HG03575 (cell line): ENCODE measurements around the gene CHRNG.
"Not testable (repeated sequence)": the region's sequence is repeated elsewhere in the genome, so short reads cannot be mapped to it uniquely, and the experiment has no call there.

Experiments
- ATAC-seq: cut with Tn5 transposase; IDR thresholded peaks from one replicate; pipeline ENCODE4 v1.9.1; 2021; ENCODE audit not compliant: unreplicated experiment, insufficient number of reproducible peaks, low FRiP score; ENCODE audit errors: extremely low read depth

The CHRNG gene

DNA sequence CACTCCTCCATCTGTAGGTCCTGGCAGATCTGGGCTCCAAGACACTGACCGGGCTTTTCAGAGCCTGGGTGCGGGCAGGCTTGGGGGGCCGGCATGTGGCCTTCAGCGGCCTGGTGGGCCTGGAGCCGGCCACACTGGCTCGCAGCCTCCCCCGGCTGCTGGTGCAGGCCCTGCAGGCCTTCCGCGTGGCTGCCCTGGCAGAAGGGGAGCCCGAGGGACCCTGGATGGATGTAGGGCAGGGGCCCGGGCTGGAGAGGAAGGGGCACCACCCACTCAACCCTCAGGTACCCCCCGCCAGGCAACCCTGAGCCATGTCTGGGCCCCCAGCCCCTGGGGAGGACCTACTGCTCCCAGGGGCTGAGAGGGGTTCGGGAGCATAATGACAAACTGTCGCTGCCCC is 14.3 kb upstream of the CHRNG start:
- ATAC-seq = no peak

DNA sequence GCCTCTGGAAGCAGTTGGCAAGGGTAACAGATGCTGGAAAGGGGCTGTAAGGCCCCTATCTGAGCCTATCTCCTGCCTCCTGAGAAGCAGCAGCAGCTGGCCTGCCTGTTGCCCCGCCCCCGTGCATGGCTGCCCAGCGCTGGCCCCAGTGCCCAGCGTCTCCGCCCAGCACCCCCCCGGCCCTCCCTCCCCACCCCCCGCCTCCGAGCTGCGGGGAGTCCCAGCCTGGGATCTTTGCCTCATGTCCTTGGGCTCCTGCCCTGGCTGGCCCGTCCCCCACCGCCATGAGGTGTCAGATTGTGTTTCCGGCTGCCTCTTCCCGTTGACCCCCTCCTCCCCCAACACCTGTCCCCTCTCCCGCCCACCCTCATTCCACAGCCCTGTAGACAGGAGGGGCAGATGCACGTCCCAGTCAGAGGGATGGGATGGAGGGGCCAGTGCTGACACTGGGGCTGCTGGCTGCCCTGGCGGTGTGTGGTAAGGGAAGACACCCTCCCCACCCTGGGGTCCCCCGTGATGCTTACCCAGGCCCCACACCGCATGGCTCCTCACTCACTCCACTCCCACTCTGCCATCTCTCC is 13.6 kb upstream of the CHRNG start, which contains the start of gene CHRND:
Gene CHRND (plus strand): TSS at position 370 of the 581 bp plus-strand sequence. CDS start 56 bp downstream, at position 426.
- ATAC-seq = no peak

DNA sequence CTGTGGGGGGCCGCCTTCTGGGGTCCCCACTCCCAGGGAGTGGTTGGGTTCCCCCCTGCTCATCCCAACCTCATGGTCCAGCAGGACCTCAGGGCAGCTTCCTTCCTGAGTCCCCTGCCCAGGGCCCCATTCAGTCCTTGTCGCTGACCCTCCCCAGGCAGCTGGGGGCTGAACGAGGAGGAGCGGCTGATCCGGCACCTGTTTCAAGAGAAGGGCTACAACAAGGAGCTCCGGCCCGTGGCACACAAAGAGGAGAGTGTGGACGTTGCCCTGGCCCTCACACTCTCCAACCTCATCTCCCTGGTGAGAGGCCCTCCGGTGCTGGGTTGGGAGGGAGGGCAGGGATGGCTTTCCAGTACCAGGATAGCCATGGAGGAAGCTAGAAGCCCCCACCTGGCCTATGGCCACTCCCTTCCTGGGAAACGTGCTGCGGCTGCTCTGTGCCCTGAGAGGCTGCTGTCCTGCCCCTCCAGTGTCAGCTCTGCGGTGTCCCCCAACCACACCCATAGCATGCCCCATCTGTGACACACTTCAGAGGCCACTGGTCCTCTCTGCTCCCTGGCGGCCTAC is 13.0 kb upstream of the CHRNG start:
- no peak for ATAC-seq

DNA sequence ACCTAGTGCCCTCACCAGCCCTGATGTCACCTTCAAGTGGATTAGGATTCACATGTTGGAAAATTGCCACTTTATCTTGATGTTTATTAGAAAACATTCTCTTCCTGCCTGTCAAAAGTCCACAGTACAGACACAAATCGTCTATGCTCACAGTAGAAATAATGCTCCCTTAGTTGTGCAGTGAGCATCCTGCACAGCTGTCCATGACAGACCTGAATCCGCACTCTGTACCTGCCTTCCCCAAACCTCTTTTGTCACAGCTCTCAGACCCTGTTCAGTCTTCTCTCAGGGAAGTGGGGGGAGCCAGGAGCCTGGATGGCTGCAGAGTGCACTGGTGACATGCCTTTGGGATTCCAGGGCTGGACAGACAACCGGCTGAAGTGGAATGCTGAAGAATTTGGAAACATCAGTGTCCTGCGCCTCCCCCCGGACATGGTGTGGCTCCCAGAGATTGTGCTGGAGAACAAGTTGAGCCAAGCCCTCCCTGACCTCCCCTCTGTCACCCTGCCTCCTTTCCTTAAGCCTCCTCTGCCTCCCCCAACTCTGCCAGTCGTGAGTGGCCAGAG is 11.5 kb upstream of the CHRNG start:
- ATAC-seq = no peak

DNA sequence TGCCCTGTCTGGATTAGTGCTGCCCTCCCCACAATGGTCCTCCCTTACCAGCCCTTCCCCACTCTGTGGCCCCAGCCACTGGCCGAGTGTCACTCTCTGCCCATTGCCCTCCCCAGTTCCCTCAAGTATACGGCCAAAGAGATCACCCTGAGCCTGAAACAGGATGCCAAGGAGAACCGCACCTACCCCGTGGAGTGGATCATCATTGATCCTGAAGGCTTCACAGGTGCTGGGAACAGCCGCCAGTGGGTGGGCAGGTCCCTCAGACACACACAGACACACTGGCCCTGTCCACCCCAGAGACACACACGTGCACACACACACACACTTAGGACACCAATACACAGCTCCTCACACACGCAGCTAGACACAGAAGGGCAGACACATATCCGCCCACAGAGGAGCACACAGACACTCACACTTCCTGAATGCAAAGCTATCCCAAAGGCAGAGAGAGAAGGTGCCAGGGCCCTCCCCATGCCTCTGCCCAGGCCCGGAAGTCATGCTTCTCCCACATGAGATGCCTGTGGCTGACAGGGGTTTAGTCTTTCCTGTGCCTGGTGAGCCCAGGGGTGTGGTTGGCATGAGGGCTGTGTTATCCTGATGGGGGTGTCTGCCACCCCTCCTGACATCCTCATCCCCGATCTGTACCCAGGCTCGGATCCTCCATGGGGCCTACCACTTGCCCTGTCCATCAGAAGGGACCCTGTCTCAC is 10.6 kb upstream of the CHRNG start:
- no peak for ATAC-seq

DNA sequence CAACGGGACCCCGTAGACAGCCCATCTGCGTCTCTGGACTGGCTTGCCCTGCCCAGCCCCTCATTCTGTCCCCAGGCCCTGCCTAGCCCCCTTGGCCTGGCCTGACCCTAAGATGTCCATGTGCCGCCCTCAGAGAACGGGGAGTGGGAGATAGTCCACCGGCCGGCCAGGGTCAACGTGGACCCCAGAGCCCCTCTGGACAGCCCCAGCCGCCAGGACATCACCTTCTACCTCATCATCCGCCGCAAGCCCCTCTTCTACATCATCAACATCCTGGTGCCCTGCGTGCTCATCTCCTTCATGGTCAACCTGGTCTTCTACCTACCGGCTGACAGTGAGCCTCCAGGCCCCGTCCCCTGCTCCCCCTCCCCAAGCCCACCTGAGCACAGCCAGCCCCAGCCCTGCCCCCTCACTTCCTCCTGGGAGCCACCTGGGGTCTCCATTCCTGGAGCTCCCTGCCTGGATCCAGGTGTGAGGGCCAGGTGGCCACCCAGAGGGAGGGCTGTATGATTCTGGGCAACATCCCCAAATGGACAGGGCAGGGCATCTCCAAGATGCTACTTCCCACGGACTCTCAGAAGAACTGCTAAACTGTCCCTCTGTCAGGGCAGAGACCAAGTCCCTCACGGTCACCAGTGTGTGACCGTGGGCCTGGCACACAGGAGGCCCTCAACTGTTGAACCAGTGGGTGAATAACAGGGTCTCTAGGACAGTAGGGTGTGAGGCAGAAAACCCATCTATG is 9.5 kb upstream of the CHRNG start:
- no peak for ATAC-seq

DNA sequence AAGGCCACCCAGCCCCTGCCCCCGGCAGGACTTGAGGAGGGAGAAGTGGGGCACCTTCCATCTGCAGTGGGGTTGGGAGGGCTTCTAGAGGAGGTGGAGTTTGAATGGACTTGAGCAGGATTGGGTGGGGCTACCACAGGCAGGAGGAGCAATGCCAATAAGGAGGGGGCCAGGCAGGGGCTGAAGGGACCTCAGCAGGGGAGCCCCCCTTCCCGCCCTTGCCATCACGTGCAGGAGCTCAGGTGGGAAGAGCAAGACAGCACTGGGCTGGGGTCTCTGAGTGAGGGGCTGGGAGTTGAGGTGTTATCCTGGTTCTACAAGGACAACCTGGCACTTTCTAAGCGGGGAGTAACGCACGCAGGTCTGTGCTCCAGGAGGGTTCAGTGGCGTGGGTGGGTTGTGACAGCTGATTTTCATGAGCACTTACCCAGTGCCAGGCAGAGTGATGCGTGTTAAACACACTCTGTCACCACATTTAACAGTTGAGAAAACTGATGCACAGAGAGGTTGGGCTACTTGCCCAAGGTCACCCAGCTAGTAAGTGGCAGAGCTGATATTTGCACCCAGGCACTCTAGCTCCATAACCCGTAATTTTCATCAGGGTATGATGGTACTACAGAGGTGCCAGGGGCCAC is 8.7 kb upstream of the CHRNG start:
- no peak for ATAC-seq

DNA sequence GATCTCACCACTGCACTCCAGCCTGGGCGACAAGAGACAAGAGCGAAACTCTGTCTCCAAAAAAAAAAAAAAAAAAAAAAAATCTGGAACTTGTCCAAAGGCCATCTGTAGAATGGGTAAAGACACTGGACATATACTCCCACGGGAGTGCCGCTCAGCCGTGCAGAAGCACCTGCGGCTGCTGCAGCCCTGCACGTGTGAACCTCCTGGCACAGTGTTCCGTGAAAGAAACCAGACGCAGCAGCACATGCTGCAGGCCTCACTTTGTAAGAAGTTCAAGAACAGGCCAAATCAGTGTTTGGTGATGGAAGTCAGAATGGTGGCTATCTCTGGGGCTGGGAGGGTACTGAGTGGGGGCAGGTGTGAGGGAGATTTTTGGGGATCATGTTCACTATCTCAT is 7.1 kb upstream of the CHRNG start:
- ATAC-seq = no peak

DNA sequence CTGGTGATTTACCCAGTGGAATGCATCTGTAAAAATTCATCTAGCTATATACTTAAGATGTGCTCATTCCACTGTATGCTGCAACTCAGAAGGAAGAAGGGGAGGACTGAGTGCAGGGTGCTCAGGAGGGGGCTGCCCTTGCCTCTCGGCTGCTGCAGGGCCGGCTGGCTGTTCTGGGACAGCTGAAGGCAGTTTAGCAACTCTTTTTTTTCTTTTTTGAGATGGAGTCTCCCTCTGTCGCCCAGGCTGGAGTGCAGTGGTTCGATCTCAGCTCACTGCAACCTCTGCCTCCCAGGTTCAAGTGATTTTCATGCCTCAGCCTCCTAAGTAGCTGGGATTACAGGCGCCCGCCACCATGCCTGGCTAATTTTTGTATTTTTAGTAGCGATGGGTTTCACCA is 6.7 kb upstream of the CHRNG start:
- ATAC-seq = not testable (repeated sequence)

DNA sequence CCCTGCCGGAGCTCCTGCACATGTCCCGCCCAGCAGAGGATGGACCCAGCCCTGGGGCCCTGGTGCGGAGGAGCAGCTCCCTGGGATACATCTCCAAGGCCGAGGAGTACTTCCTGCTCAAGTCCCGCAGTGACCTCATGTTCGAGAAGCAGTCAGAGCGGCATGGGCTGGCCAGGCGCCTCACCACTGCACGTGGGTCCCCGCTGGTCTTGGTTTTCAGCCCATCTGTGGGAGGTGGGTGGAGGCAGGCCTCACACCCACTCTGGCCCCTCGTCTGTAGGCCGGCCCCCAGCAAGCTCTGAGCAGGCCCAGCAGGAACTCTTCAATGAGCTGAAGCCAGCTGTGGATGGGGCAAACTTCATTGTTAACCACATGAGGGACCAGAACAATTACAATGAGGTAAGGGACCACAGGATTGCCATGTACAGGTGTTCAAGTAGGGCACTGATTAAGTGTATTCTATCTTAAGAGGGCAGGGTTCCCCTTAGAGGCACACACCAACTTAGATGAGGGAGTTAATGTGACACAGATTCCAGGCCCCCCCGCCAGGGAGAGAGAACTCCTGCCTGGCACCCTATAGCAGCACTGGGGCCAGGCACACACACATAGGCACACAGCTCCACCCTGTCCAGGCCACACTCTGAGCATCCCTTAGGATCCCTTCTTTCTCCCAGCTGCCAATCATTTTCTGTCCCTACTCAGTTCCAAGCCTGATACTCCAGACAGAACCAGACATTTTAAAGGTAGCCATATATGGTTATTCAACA is 5.4 kb upstream of the CHRNG start:
- ATAC-seq = no peak

DNA sequence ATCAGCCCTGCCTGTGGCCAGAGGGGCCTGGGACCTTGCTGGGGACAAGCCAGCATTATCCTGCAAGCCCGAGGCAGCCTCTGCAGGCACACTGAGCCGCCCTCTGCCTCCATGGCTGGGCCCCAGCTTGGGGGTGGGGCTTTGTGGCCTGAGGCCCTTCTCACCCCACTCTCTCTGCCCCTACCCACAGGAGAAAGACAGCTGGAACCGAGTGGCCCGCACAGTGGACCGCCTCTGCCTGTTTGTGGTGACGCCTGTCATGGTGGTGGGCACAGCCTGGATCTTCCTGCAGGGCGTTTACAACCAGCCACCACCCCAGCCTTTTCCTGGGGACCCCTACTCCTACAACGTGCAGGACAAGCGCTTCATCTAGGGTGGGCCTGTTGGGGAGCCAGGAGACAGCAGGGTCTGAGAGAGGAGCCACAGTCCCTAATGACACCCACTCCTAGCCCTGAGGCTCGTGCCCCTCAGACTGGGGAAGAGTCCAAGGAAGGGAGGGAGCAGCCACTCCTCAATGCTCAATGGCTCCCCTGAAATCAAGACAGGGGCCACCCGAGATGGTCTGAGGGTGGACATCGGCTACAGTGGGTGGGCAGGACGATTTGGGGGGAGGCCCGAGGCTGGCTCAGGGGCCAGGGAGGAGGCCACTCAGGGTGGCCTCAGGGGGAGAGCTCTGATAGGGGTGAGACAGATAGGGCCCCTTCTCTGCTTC is 4.4 kb upstream of the CHRNG start:
- no peak for ATAC-seq

DNA sequence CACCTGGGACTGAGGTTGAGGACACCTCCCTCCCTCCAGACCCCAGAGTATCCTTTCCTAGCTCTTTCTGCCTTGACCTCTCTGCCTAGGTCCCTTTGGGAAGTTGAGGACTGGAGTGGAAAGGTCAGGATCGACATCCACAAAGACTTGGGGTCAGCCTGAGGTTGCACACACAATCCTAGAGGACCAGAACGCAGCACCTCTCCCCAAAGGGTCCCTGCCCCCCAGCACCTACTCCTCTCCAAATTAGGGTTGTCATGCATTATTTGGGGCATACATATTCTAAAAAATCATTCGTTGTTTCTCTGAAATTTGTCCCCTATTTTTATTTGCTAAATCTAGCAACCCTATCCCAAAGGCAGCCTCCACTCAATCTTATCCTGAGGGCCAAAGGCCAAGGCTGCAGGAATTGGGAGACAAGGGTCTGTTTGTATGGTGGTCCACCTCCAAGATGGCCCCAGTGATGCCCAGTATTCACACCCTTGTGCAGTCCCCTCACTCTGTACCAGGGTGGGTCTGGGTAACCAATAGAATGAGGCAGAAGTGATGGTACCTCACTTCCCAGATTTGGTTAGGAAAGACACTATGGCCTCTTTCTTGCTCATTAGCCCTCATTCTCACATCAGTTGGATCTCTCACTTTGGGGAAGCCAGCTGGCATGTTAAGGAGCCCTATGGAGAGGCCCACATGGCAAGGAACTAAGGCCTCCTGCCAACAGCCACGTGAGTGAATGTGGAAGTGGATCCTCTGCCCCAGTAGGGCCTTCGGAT is 3.5 kb upstream of the CHRNG start:
- no peak for ATAC-seq

DNA sequence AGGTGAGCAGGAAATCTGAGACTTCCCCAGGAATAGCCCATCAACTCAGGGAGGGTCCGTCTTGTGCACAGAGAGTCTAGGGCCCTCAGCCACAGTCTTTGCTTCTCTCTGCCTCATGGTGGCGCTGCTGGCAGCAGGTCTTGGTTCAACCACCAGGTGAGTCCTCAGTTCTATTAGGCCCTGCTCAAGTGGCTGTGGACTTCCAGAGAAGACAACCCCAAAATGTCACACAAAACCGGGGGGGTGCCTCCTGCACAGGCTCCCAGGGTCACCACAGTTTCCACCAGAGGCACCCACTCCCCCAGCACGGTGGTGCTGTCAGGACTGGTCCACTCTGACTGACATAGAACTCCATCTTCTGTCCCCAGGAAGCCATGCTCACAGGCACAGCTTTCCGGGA is 2.4 kb upstream of the CHRNG start:
- ATAC-seq = no peak

DNA sequence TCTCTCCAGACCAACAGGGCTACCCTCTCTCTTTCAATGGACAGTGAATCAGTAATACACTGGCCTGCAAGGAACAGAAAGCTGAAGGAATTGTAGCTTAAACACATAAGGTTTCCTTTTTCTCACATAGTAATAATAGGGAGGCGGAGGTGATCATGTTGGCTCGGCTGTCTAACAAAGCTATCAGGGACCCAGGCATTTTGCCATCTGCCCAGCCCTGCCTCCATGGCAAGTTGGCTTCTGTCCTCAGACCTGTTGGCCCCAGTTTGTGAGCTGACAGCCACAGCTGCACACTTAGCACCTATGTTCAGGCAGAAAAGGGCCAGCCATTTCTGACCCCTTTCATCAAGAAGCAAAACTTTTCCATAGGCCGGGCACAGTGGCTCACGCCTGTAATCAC is 2.0 kb upstream of the CHRNG start:
- no peak for ATAC-seq

DNA sequence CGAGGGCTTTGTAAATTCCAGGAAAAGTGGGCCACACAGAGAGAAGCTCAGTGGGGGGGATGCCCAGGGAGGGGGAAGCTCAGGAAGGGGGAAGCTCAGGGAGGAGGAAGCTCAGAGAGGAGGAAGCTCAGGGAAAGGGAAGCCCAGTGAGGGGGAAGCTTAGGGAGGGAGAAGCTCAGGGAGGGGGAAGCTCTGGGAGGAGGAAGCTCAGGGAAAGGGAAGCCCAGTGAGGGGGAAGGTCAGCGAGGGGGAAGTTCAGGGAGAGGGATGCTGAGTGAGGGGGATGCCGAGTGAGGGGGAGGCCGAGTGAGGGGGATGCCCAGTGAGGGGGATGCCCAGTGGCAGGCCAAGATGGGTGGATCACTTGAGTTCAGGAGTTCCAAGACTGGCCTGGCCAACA is 821 bp upstream of the CHRNG start:
- no peak for ATAC-seq

DNA sequence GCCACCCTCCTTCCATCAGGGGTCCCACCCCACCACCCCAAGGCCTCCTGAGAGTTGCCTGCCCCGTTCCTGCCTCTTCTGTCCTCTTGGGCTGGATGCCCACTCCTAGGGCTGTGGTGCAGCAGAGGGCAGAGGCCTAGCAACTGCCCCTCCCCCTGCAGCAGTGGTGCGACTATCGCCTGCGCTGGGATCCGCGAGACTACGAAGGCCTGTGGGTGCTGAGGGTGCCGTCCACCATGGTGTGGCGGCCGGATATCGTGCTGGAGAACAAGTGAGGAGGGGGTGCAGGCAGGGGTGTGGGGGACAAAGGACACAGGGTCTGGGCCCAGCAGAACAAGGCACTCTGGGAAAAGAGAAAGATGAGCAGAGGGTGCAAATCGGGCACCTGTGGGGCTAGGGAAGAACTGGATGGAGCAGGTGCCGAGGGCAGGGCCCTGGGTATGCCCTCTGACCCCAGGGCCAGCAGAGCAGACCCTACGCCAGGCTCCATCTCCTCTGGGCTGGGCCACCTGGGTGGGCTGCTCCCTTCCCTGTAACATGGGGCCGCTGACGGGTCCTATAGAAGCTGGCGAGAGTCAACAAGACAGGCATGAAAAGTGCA is 1.0 kb downstream of the CHRNG start:
- no peak for ATAC-seq
